GM18526 (cell line): ENCODE measurements around the gene AFG3L2.
A peak's percentile ranks its signal among the peaks of the same experiment; 100 is the strongest.

Source experiments
- POLR2A ChIP-seq: IDR thresholded peaks from 3 replicates; pipeline ENCODE4 v1.6.1; 2011; ENCODE audit not compliant: insufficient read length; ENCODE audit errors: extremely low read depth

Gene AFG3L2

DNA sequence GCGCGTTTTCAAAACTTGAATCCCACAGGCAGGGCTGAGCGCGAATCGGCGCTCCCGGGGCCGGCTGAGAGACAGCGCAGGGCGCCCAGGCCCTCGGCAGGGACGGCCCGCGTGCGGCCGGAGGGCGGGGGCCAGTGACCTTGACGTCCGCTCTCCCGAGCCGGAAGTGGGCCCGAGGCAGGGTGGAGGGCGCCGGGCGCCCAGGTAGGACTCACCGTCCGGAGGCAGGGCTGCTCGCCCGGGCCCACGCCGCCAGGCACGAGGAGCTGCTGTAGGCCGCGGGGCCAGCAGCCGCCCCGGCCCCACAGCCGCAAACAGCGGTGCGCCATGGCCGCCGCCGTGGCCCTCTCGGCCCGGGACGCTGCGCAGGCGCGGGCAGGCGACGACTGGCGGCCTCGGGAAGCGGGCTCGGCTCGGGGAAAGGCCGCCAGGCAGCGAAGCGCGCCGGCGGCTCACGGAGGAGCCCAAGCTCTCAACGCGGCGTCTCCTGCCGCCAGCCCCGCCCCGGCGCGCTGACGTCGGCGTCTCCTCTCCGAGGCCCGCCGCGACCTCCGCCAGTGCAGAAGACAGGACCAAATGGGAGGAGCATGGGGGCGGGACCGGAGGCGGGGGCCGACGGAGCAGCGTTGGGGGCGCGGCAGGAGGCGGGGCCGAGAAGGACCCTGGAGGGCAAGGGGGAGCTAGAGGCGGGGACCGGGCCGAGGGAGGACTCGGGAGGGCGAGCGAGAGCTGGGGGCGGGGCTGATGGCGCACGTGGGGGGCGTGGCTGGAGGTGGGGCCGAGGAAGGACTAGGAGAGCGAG lies at the start of gene AFG3L2:
TSS of gene AFG3L2 (minus strand) at position 474 of the 802 bp plus-strand sequence. CDS start at position 329, 145 bp downstream.
- TF ChIP-seq POLR2A, result peak; percentile 95

- TF ChIP-seq POLR2A, result no peak
Observed at GRCh38 chr18:12424252-12424651, 47.2 kb upstream of the AFG3L2 start.

DNA sequence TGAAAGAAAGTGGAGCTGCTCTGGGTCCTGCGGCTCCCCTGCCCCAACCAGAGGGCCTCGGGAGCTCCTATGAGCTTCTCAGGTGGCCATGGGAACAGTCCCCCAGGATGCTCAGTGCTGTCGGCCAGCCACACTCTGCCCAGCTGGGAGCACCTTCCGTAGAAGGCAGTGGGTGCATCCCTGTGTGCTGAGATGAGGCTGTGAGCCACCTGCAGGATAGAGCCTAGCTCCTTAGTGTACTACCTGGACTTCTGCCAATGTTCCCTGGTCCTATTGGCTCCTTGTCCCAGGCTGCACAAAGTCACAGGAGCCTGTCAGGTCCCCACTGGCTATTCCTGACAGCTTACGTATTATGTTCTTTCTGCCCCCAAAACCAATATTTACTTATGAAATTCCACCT lies 46.8 kb upstream of the AFG3L2 start:
- TF ChIP-seq POLR2A, result no peak

DNA sequence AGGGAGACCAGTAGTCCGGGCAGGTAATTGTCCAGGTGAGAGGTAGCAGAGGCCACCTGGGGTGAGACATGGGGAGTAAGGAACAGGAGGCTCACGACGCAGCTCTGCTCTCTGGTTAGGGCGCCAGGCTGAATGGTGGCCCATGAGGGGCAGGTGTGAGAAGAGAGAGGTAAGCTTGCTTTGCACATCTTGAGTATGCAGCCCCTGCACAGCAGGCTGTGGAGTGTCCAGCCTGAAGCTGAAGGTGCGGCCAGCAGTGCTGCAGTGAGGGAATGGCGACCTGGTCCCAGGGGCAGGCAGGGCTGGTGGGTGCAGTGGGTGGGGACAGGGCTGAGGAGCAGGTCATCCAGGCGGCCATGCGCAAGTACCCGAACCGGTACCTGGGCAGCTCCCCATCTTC lies 46.4 kb upstream of the AFG3L2 start:
- TF ChIP-seq POLR2A, result no peak

GRCh38 chr18:12422936-12423335 lies 45.9 kb upstream of the AFG3L2 start:
- TF ChIP-seq POLR2A, result no peak

- no peak for TF ChIP-seq POLR2A
Observed at GRCh38 chr18:12421732-12422131, 44.7 kb upstream of the AFG3L2 start.

GRCh38 chr18:12420821-12421421 lies 43.9 kb upstream of the AFG3L2 start:
- no peak for TF ChIP-seq POLR2A

GRCh38 chr18:12417687-12418086 lies 40.7 kb upstream of the AFG3L2 start:
- no peak for TF ChIP-seq POLR2A

DNA sequence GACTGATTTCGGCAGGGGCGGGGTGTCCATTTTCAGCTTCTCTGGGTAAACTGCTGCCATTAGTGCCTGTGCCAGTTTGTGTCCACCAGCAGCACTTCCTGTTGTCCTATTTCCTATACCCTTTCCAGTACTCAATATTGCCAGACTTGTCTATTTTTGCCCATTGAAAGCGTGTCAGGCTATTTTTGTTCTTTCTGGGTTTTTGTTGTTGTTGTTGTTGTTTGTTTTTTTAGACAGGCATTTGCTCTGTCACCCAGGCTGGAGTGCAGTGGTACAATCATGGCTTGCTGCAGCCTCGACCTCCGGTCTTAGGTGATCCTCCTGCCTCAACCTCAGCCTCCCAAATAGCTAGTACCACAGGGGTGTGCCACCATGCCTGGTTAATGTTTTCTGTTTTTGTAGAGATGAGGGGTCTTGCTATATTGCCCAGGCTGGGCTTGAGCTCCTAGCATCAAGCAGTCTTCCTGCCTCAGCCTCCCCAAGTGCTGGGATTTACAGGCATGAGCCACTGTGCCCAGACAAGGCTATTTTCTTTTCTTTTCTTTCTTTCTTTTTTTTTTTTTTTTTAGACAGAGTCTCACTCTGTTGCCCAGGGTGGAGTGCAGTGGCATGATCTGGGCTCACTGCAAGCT lies 39.2 kb upstream of the AFG3L2 start:
- no peak for TF ChIP-seq POLR2A

DNA sequence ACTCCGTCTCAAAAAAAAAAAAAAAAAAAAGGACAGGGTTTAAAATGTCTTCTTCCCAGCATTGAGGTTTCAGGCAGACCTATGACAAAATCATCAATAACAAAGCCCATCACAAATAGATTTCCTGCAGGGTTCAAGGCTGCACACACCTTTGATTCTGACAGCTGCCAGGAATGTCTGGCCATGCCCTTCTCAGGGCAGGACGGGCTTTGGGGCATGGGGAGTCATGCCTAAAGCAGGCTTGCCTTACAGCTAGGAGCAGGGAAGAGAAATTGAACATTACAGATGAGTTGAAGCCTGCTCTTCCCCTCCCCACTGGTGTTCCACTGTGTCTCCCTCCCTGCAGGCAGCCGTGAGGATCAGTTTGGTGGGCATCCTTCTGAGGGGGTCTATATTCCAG lies 34.4 kb upstream of the AFG3L2 start:
- no peak for TF ChIP-seq POLR2A

GRCh38 chr18:12410081-12410481 lies 33.1 kb upstream of the AFG3L2 start:
- no peak for TF ChIP-seq POLR2A

DNA sequence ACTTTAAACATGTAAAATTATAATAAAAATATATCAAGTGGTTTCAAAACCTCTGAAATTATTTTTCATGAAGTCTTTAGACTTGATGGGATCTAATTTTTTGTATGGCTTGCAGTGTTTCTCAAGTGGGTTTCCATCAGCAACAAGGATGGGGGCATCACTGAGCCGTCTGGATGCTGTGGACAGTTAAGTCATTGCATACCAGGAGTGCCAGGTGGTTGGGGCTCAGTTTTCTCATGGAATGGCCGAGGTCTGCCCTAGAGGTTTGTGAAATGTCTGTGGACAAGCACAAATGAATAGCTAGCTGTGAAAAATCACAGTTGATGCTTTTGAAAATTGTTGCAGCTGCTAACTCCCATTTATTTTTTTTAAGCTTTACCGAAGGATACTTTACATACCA lies 32.4 kb upstream of the AFG3L2 start:
- TF ChIP-seq POLR2A, result no peak

GRCh38 chr18:12408247-12408869 lies 31.3 kb upstream of the AFG3L2 start:
- TF ChIP-seq POLR2A, result no peak

DNA sequence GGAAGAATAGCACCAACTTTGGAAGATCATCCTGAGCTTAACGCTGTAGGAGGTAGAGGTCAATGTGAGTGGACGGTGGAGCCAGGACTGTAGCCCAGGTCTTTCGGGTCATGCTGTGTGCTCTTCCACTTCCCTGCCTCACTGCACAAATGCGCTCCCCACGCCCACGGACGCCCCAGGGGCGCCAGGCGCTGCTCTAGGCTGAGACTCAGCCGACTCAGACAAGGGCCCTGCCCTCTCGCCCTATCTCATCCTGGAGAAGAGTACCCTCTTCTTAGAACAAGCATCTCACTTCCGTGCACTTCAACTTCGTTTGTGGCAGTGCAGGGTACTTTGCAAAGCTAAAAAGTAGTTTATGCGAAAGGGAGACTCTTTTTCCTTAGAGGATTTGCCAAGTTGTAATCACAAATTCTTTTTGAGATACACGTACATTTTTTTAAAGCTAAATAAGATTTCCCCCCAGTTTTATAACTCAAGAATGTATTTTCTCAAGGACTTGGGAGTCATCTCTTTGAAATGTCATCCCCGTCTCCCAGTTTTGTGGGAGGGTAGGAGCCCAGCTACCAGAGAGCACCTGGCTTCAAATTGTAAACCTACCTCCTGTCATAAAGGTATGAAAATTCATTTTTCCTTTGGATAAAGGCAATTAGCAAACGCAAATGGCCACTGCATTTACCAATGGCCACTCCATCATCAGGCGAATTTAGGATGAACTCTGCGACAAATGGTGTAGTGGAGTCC lies 29.5 kb upstream of the AFG3L2 start:
- TF ChIP-seq POLR2A, result no peak

DNA sequence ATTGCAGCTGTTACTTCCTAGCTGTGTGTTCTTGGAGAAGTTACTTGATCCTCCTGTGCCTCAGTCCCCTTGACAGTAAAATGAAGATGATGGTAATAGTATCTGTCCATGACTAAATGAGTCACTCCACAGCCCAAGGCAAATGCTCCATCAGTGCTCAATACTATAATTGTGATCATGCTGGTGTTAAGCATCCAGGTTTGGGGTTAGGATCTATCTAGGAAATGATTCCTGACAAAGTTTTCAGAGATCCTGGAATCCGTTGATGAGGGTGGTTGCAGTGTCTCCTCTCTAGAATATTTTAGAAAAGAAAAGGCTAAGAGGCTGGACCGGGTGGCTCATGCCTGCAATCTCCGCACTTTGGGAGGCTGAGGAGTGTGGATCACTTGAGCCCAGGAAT lies 28.0 kb upstream of the AFG3L2 start:
- no peak for TF ChIP-seq POLR2A

DNA sequence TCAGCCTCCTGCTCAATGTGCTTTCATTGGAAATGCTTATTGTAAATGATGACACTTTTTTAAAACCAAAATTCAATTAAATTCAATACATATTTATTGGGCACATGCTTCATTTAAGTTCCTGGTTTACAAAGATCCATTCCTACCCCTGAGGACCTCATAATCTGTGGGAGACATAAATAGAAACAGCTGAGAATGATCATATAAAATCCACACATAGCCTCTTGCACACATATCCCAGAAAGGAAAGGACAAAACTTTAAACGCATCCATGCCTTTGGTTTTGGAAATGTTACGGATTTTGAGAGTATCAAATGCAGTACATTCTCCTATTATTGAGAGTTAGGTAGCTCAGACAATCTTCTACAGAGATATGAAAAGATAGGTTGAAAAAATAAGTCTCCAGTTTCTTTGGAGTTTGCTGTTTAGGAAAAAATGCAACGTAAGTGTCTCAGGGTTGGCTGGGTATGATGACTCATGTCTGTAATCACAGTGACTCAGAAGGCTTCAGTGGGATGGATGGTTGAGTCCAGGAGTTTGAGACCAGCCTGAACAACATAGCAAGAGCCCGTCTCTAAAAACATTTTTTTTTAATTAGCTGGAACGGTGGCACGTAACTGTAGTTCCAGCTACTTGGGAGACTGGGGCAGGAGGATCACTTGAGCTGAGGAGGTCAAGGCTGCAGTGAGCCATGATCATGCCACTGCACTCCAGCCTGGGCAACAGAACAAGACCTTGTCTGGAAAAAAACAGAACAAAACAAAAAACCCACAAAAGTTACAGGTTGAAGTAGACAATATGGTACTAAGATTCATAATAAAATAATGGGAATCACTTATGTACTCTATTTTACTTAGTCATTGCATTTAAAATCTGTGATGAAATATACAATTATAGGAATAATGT lies 26.8 kb upstream of the AFG3L2 start:
- TF ChIP-seq POLR2A, result no peak
